HFF-Myc (cell line): Measurements from ENCODE around the gene CAPN15.
"Not testable (repeated sequence)": the region's sequence is repeated elsewhere in the genome, so short reads cannot be mapped to it uniquely, and the experiment has no call there.

Source experiments
- DNase-seq: peaks from one replicate; pipeline ENCODE4 v3.0.0-alpha.2; 2011; ENCODE audit warnings: low read depth; ENCODE audit errors: extremely low read depth
- H3K4me3 ChIP-seq: replicated peaks from 2 replicates; pipeline ENCODE4 v1.5.1; 2011; ENCODE audit warnings: low read depth, mild to moderate bottlenecking, control low read depth, low read length
- TF ChIP-seq, protein P1 (sequence below): IDR thresholded peaks from 2 replicates; pipeline ENCODE4 v1.5.1; 2012; ENCODE audit warnings: mild to moderate bottlenecking, low read depth, low read length, control low read depth; ENCODE audit errors: missing control alignments

CAPN15 gene

DNA sequence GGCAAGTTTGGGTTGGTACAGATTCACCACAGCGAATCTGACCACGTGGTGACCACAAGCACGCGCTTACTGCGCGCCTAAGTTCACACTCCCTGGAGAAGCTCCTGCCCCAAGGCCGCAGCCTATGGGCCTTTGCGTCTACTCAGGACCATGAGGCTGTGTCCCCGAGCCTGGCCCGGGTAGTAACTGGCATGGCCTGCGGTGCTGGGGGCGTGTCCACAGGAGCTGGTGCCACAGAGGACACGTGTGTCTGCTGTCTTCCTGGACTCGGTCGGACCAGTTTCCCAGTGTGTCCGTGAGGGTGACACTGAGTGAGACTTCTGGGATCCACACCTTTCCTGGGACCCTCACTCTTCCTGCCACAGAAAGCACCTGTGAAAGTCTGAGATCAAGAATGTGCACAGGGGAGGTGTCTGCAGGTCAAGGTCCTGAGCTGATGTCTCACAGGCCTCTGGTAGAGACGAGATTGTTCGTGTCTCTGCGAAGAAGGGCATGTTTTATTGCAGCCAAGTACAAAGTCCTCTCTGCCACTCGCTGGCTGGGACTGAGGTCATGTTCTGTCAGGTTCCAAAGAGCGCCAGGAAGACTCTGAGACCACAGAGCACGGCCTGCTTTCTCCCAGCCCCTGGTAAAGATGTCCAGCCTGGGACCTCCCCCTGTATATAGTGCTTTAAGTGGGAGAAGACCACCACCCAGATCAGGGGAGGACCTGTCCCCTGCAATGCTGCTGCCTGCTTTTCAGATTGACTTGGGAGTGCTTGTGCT is 25.2 kb upstream of the CAPN15 start:
- no peak overlapping the region for H3K4me3 ChIP-seq
- TF ChIP-seq, protein P1, sequence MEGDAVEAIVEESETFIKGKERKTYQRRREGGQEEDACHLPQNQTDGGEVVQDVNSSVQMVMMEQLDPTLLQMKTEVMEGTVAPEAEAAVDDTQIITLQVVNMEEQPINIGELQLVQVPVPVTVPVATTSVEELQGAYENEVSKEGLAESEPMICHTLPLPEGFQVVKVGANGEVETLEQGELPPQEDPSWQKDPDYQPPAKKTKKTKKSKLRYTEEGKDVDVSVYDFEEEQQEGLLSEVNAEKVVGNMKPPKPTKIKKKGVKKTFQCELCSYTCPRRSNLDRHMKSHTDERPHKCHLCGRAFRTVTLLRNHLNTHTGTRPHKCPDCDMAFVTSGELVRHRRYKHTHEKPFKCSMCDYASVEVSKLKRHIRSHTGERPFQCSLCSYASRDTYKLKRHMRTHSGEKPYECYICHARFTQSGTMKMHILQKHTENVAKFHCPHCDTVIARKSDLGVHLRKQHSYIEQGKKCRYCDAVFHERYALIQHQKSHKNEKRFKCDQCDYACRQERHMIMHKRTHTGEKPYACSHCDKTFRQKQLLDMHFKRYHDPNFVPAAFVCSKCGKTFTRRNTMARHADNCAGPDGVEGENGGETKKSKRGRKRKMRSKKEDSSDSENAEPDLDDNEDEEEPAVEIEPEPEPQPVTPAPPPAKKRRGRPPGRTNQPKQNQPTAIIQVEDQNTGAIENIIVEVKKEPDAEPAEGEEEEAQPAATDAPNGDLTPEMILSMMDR, result no peak
- no peak for DNase-seq

DNA sequence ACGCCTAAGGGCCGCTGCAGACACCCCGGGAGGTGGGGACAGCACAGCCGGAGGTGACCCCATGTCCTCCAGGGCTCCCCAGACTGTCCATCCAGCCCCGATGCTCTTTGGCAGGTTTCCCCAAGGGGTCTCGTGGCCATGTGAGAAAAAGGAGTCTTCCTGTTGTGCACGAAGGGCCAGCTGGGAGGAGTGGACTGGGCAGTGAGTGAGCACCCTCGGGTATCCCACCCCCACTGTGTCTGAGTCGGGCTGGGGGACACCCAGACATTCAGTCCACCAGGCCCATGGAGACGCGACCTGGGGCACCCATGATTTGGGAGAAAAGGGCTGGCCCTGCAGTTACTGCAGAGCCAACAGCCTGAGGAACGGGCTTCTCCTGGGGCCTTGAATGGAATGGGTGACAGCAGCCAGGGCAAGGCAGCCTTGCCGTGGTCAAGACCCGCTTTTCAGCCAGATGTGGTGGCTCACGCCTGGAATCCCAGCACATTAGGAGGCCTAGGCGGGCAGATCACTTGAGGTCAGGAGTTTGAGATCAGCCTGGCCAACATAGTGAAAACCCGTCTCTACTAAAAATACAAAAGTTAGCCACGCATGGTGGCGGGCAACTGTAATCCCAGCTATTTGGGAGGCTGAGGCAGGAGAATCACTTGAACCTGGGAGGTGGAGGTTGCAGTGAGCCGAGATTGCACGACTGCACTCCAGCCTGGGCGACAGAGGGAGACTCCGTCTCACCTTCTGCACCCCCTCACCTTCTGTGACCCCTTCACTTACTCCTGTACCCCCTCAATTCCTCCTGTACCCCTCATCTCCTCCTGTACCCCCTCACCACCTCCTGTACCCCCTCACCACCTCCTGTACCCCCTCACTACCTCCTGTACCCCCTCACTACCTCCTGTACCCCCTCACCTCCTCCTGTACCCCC is 24.1 kb upstream of the CAPN15 start:
- TF ChIP-seq, protein P1, result no peak
- DNase-seq, result no peak
- H3K4me3 ChIP-seq, result no peak overlapping the region

DNA sequence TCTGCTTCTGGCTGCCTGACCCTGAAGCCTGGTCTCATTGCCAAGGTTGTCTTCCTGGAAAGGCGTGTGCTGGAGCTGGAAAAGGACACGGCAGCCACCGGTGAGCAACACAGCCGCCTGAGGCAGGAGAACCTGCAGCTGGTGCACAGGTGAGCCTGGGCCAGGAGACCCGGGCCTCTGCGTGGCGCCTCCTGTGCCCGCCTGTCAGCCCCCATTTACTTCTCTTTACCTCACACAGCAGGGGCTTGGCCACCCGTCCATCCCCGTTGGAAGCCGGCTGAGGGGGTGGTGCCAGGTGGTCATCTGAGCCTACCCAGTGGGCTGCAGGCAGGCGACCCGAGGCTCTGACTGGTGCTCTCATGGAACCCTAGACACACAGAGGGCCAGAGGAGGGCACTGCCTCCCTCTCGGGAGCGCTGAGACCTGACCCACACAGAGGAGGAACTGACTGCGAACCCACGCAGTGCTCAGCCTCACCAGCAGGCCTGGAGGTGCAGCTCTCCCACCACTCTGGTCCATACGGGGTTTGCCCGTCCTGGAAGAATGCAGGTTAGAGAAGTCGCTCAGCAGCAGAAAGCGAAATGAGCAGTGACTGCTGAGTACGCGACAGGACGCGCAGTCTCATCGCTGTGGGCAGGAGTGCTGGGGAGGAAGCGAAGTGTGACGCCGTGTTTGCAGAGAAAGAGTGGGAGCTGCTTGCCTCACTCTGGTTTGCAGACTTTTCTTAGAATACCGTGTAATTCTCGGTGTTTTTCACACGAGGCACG is 21.9 kb upstream of the CAPN15 start:
- no peak overlapping the region for H3K4me3 ChIP-seq
- no peak for DNase-seq
- TF ChIP-seq, protein P1, result no peak

DNA sequence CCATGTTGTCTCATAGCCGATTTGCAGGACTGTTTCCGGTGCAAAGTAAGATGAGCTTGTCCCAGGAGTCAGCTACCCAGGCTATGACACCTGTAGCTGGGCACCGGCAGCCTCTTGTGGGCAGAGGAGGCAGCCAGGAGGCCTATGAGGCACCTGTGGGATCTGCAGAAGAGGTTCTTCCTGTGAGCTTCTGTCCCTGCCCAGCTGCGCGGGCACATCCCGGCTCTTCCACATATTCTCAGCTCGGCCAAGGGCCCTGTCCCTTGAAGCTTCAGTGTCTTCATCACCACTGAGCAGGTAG is 21.3 kb upstream of the CAPN15 start:
- TF ChIP-seq, protein P1, result no peak
- H3K4me3 ChIP-seq, result no peak overlapping the region
- DNase-seq, result no peak

DNA sequence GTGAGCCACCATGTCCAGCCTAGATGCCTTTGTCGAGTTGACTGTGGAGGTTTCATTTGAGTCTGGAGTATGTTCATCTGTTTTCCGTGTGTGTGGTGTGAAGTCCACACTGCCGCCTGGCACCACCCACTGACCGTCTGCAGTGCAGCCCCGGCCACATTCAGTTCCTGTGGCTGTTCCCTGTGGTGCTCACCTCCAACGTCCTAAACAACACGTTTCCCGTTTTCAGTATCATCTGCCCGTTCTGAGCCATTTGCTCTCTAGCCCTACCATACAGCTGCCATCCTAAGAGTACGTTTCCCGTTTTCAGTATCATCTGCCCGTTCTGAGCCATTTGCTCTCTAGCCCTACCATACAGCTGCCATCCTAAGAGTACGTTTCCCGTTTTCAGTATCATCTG is 20.0 kb upstream of the CAPN15 start:
- DNase-seq, H3K4me3 ChIP-seq: not testable (repeated sequence)

DNA sequence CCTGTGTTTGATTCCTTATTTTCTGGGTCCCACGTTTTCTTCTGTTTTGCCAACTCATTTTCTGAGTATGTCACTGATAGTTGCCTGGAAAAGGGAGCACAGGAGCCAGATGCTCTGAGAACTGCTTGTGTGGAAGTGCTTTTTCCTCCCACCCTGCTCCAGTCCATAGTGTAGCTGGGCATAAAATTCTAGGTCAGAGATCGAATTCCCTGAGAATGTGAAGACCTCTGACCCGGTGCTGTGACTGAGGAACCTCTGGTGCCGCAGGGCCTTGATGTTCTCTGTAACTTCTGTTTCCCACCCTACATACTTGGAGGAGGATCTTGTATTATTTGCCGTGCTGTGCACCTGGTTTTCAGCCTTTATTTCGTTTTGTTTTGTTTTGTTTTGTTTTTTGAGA is 19.5 kb upstream of the CAPN15 start:
- TF ChIP-seq, protein P1, result no peak
- no peak for DNase-seq
- no peak overlapping the region for H3K4me3 ChIP-seq
